ENCODE data around the gene MMRN2. TPM values are rescaled to one million over a fixed set of nuclear protein-coding genes. Genes with fewer than 3 reads are reported as not detected.
A peak's percentile ranks its signal among the peaks of the same experiment; 100 is the strongest.

The MMRN2 gene
- total RNA-seq, 1 experiment from 2014 or later = 8.3 TPM

DNA sequence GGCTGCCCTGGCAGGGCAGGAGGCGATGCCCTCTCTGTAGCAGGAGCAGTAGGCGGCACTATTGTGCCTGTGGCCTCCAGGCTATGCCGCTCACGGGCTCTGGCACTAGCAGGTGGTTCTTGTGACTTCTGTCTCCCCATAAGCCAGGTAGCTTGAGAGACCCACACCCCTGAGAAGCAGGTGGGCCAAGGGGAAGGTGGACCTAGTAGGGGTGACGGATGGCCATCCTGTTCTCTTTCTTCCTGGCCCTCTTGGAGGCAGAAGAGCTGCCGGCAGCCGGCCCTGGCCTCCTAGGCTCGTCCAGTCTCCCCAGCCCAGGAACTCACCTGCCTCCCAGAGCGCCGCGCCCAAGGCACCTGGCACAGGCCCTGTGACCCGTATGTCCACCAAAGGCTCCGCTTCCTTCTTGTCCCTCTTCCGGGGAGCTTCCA lies 15.4 kb downstream of the MMRN2 start:
- POLR2A ChIA-PET = interaction anchor here (1.0 kb wide), 1 partner anchor 24 kb away, joined by 3 read pairs; no protein-coding TSS in a partner anchor
- Histone ChIP-seq H3K27ac (ENCODE audit: low read depth, low read length) (no peak overlapping the region), H2AFZ (ENCODE audit: low read depth, low read length, poor library complexity, severe bottlenecking) (no peak overlapping the region), H3K4me3 (replicated peaks in 1 of 2; ENCODE audit: low read depth in 1 of 2, low read length in 2 of 2) (no peak overlapping the region), H3K9ac (ENCODE audit: low read length) (no peak overlapping the region), H3K27me3 (ENCODE audit: insufficient read depth, low read length) (no peaks in the 10 kb centered on the region), H3K9me3 (ENCODE audit: control insufficient read depth in 1 of 2, insufficient read depth in 1 of 2, low read depth in 1 of 2, low read length in 2 of 2) (no peaks in the 10 kb centered on the region), H3K36me3 (ENCODE audit: control insufficient read depth in 1 of 2, insufficient read depth in 2 of 2, low read length in 2 of 2) (no peaks in the 10 kb centered on the region), H3K9me2 (ENCODE audit: insufficient read depth) (no peaks in the 10 kb centered on the region), H4K20me1 (ENCODE audit: insufficient read depth) (no peaks in the 10 kb centered on the region), H3K4me2 (ENCODE audit: low read length) (no peak overlapping the region), H3K79me2 (ENCODE audit: insufficient read depth, low read length) (no peaks in the 10 kb centered on the region), H3K4me1 (ENCODE audit: control insufficient read depth in 1 of 2, insufficient read depth in 2 of 2, low read length in 2 of 2) (peaks cover 0 to 27% of the 10 kb centered on the region in 2 experiments; a peak in 3 of 4 replicates)
- intact Hi-C loops (cut with micrococcal nuclease) = no loop called here
- no peak for DNase-seq (ENCODE audit: low read depth, low spot score)
- ATAC-seq = no peak
- CTCF ChIA-PET = interaction anchor here (0.8 kb wide), 1 partner anchor 25 kb away, joined by 3 read pairs; no protein-coding TSS in a partner anchor
- RAD21 ChIA-PET (ENCODE audit: low non-redundant PET in 1 of 2, low total read pairs in 2 of 2, uncharacterized antibody in 2 of 2, unreplicated experiment in 2 of 2) = no interaction called here
- TF ChIP-seq, protein P1, sequence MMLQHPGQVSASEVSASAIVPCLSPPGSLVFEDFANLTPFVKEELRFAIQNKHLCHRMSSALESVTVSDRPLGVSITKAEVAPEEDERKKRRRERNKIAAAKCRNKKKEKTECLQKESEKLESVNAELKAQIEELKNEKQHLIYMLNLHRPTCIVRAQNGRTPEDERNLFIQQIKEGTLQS (IDR thresholded peaks at IDR 0.05) = no peak
- TF ChIP-seq YY1 (IDR thresholded peaks at IDR 0.05; ENCODE audit: extremely low read depth, insufficient replicate concordance, low read depth, low read length) (no peak), ZNF274 (IDR thresholded peaks at IDR 0.05; ENCODE audit: low read depth, low read length) (no peak)
- BruUV-seq (replicated peaks) = no TSS peak

DNA sequence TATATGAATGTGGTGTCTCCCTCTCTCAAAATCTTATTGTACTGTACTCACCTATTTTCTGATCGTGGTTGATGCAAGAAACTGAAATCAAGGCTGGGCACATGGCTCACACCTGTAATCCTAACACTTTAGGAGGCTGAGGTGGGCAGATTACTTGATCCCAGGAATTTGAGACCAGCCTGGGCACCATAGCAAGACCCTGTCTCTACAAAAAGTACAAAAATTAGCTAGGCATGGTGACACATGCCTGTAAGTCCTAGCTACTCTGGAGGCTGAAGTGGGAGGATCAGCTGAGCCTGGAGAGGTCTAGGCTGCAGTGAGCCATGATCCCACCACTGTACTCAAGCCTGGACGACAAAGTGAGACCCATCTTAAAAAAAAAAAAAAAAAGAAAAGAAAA lies 16.0 kb downstream of the MMRN2 start:
- H3K27me3 ChIP-seq (ENCODE audit: insufficient read depth, low read length) = no peaks in the 10 kb centered on the region
- H3K4me3 ChIP-seq (replicated peaks in 1 of 2; ENCODE audit: low read depth in 1 of 2, low read length in 2 of 2) = no peak overlapping the region
- no peak overlapping the region for H2AFZ ChIP-seq (ENCODE audit: low read depth, low read length, poor library complexity, severe bottlenecking)
- no peak overlapping the region for H3K27ac ChIP-seq (ENCODE audit: low read depth, low read length)
- H3K4me2 ChIP-seq (ENCODE audit: low read length) = no peak overlapping the region
- intact Hi-C loops (cut with micrococcal nuclease) = no loop called here
- H3K9ac ChIP-seq (ENCODE audit: low read length) = no peak overlapping the region
- DNase-seq (ENCODE audit: low read depth, low spot score) = no peak
- no peaks in the 10 kb centered on the region for H4K20me1 ChIP-seq (ENCODE audit: insufficient read depth)
- no peak for ATAC-seq
- ChIA-PET POLR2A (interaction anchor here (1.0 kb wide), 1 partner anchor 25 kb away, joined by 3 read pairs; no protein-coding TSS in a partner anchor), CTCF (interaction anchor here (0.7 to 2.3 kb wide), 2 partner anchors 20 to 42 kb away, joined by 3 to 10 read pairs; no protein-coding TSS in a partner anchor), RAD21 (ENCODE audit: low non-redundant PET in 1 of 2, low total read pairs in 2 of 2, uncharacterized antibody in 2 of 2, unreplicated experiment in 2 of 2) (no interaction called here)
- TF ChIP-seq, protein P2, sequence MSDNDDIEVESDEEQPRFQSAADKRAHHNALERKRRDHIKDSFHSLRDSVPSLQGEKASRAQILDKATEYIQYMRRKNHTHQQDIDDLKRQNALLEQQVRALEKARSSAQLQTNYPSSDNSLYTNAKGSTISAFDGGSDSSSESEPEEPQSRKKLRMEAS (IDR thresholded peaks at IDR 0.05) = 0 out of 2 replicates have a peak, but pooled peaks have one; percentile 27
- TF ChIP-seq, protein P1 (IDR thresholded peaks at IDR 0.05) = no peak
- BruUV-seq (replicated peaks) = no TSS peak
- no peaks in the 10 kb centered on the region for H3K79me2 ChIP-seq (ENCODE audit: insufficient read depth, low read length)
- peaks cover 0 to 27% of the 10 kb centered on the region in 2 experiments; a peak in 3 of 4 replicates for H3K4me1 ChIP-seq (ENCODE audit: control insufficient read depth in 1 of 2, insufficient read depth in 2 of 2, low read length in 2 of 2)
- no peaks in the 10 kb centered on the region for H3K9me2 ChIP-seq (ENCODE audit: insufficient read depth)
- no peaks in the 10 kb centered on the region for H3K36me3 ChIP-seq (ENCODE audit: control insufficient read depth in 1 of 2, insufficient read depth in 2 of 2, low read length in 2 of 2)
- H3K9me3 ChIP-seq (ENCODE audit: control insufficient read depth in 1 of 2, insufficient read depth in 1 of 2, low read depth in 1 of 2, low read length in 2 of 2) = no peaks in the 10 kb centered on the region
